GM21526 (cell line): ENCODE results near the gene RGL2.

Experiments used
- ATAC-seq: cut with Tn5 transposase; IDR thresholded peaks from one replicate; pipeline ENCODE4 v1.9.1; 2021; ENCODE audit warnings: moderate library complexity; ENCODE audit not compliant: unreplicated experiment, low FRiP score

RGL2 gene

DNA sequence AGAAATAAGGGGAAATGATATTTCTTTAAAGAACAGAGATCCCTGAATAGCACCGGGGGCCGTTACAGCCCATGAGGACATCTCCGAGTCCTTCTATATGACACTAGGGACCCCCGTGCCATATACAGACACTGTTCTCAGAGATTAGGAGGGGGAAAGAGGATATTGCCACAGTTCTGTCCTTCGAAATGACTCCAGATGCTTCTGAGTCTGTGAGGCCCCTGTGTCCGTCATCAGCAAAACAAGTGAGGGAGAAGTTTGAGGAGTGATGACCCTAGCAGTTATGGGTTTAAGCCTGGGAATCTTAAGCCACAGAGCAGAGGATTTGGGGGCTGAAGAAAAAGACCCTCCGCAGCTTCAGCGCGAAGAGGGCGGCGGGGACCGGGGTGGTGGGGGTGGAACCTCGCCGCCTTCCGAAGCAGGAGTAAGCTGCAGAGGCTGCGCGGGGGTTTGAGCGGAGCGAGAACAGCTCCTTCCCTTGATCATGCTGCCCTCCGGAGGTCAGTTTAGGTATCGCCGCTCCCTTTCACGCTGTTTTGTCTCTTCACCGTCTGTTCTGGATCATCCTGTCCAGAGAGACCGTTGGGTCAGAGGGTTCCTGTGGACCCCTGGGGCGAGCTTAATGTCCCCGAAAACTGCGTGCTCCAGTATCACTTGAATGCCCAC lies 50.6 kb downstream of the RGL2 start:
- ATAC-seq: peak; percentile 41

DNA sequence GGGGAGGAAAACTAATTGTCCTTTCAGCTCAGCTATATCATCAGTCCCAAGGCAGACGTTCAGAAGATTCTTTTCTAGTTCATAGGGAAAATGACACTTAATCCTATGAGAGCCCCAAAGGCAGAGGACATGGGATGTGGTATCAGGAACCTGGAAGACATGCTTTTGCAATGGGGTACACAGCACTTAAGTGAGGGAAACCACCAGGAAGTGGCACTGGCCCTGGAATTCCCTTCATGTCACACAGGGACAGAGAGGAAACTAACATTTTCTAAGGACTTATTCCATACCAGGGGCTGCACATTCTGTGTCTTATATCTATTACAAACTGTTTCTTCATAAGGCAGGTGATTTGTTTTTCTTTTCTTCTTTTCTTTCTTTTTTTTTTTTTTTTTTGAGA lies 55.3 kb downstream of the RGL2 start:
- ATAC-seq: no peak

DNA sequence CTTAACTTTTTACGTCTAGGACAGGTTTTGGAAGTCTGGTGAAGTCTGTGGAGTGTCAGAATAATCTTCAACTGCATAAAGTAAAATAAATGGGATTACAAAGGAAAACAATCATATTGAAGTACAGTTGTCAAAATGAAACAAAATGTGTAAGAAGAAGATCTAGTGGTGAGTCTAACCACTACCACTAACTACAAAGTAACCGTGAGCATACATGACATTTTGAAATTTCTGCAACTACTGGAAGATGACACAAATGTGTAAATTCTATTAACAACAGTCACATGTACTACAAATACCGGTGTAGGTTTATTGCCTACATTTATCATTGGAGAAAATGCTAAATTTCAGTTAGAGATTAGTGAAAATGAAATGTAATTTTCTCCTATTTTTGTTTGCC lies 56.8 kb downstream of the RGL2 start:
- no peak for ATAC-seq
